ENCODE data around the gene MAP2K3.

The MAP2K3 gene

GRCh38 chr17:21352221-21352980, 67.9 kb downstream of the MAP2K3 start:
- no peak for DNase-seq (ENCODE audit: low read depth)

- no peak for DNase-seq (ENCODE audit: low read depth)
Measured at GRCh38 chr17:21352981-21353265, 68.4 kb downstream of the MAP2K3 start.

- no peak for DNase-seq (ENCODE audit: low read depth)
Measured at GRCh38 chr17:21353326-21354010, 69.0 kb downstream of the MAP2K3 start.

GRCh38 chr17:21354796-21355385, 70.4 kb downstream of the MAP2K3 start:
- DNase-seq (ENCODE audit: low read depth) = no peak

- DNase-seq (ENCODE audit: low read depth) = no peak
Measured at GRCh38 chr17:21355586-21355985, 71.1 kb downstream of the MAP2K3 start.

GRCh38 chr17:21356537-21357127, 72.1 kb downstream of the MAP2K3 start:
- DNase-seq (ENCODE audit: low read depth) = no peak

GRCh38 chr17:21357281-21357680, 72.8 kb downstream of the MAP2K3 start:
- DNase-seq (ENCODE audit: low read depth) = no peak

GRCh38 chr17:21357696-21358656, 73.5 kb downstream of the MAP2K3 start:
- no peak for DNase-seq (ENCODE audit: low read depth)

GRCh38 chr17:21358682-21359482, 74.4 kb downstream of the MAP2K3 start:
- no peak for DNase-seq (ENCODE audit: low read depth)

GRCh38 chr17:21359483-21359840, 75.0 kb downstream of the MAP2K3 start:
- no peak for DNase-seq (ENCODE audit: low read depth)

- no peak for DNase-seq (ENCODE audit: low read depth)
Measured at GRCh38 chr17:21360048-21360447, 75.5 kb downstream of the MAP2K3 start.

- no peak for DNase-seq (ENCODE audit: low read depth)
Measured at GRCh38 chr17:21361020-21361809, 76.7 kb downstream of the MAP2K3 start.

GRCh38 chr17:21362331-21362931, 77.9 kb downstream of the MAP2K3 start:
- DNase-seq (ENCODE audit: low read depth) = no peak

GRCh38 chr17:21363776-21364642, 79.5 kb downstream of the MAP2K3 start:
- no peak for DNase-seq (ENCODE audit: low read depth)
